HCT116 (cell line): ENCODE measurements around the gene SUSD6. TPM values are rescaled to one million over a fixed set of nuclear protein-coding genes. Genes with fewer than 3 reads are reported as not detected.

Source experiments
- ATAC-seq: fragments of 200-7000 bp; cut with Tn5 transposase; 2 replicates; pipeline ENCODE4 v1.9.1; 2020; ENCODE audit warnings: mild to moderate bottlenecking, moderate library complexity
- BruUV-seq: library from RNA; stranded (reverse); fragments of 400-500 nt; replicated peaks from 2 replicates; lab custom pipeline; 2021; lab: Mats Ljungman, UMichigan
- CTCF ChIA-PET: fragments of 300-600 bp; sonication (Branson Sonifier 250); formaldehyde crosslinking; loops from one replicate; lab custom pipeline; 2021; ENCODE audit warnings: antibody characterized with exemption; lab: Charles Lee
- POLR2A ChIA-PET: fragments of 300-600, 350-600 bp; sonication (Branson Sonifier 250); formaldehyde crosslinking; loops from one replicate; lab custom pipeline; 2021; ENCODE audit warnings: antibody characterized with exemption; lab: Charles Lee
- RAD21 ChIA-PET, 2 experiments: fragments of 300-600 bp; sonication (Branson Sonifier 250); formaldehyde crosslinking; loops; one replicate each; lab custom pipeline; 2023; ENCODE audit warnings: low total read pairs in 2 of 2; ENCODE audit not compliant: uncharacterized antibody in 2 of 2, unreplicated experiment in 2 of 2, low non-redundant PET in 1 of 2; lab: Charles Lee
- DNase-seq: peaks from one replicate; pipeline ENCODE4 v3.0.0-alpha.2; 2010; ENCODE audit warnings: low read depth, low spot score
- H2AFZ ChIP-seq: fragments of 200-600 bp; shearing (Covaris generic), sonication (generic); 2 replicates; pipeline ENCODE4 v1.6.1; 2017; ENCODE audit warnings: low read depth, mixed run types, mixed read lengths, antibody characterized with exemption, low read length; ENCODE audit not compliant: poor library complexity, severe bottlenecking
- H3K27ac ChIP-seq: 2 replicates; pipeline ENCODE4 v1.5.1; 2012; ENCODE audit warnings: low read depth, low read length
- H3K27me3 ChIP-seq: fragments of 200-600 bp; sonication (generic); 2 replicates; pipeline ENCODE4 v1.6.1; 2016; ENCODE audit warnings: mixed run types, low read length, mixed read lengths; ENCODE audit not compliant: insufficient read depth
- H3K36me3 ChIP-seq, 2 experiments: fragments of 200-500 bp in 1 of 2; fragments of 200-600 bp in 1 of 2; sonication (Bioruptor generic) in 1 of 2; sonication (generic) in 1 of 2; 2 replicates each; pipeline versions ENCODE4 v1.5.1 to v1.6.1; 2014 to 2016; ENCODE audit warnings: low read length in 2 of 2, inconsistent platforms in 1 of 2, mixed read lengths in 1 of 2, mixed run types in 1 of 2; ENCODE audit not compliant: insufficient read depth in 2 of 2, control insufficient read depth in 1 of 2
- H3K4me1 ChIP-seq, 2 experiments: fragments of 200-600 bp in 1 of 2; sonication (generic) in 1 of 2; 2 replicates each; pipeline versions ENCODE4 v1.5.1 to v1.6.1; 2012 to 2017; ENCODE audit warnings: low read length in 2 of 2, inconsistent platforms in 1 of 2, mild to moderate bottlenecking in 1 of 2, mixed read lengths in 1 of 2, mixed run types in 1 of 2, moderate library complexity in 1 of 2; ENCODE audit not compliant: insufficient read depth in 2 of 2, control insufficient read depth in 1 of 2
- H3K4me2 ChIP-seq: fragments of 200-600 bp; sonication (generic); 2 replicates; pipeline ENCODE4 v1.6.1; 2017; ENCODE audit warnings: mixed run types, low read length, mixed read lengths
- H3K4me3 ChIP-seq, 2 experiments: fragments of 200-600 bp in 1 of 2; sonication (generic) in 1 of 2; replicated peaks in 1 of 2; 2 replicates each; pipeline ENCODE4 v1.5.1; 2011 to 2016; ENCODE audit warnings: low read length in 2 of 2, control low read depth in 1 of 2, low read depth in 1 of 2, mild to moderate bottlenecking in 1 of 2, mixed read lengths in 1 of 2, mixed run types in 1 of 2
- H3K79me2 ChIP-seq: fragments of 200-600 bp; sonication (generic); 2 replicates; pipeline ENCODE4 v1.6.1; 2017; ENCODE audit warnings: mild to moderate bottlenecking, mixed run types, low read length, moderate library complexity, mixed read lengths; ENCODE audit not compliant: insufficient read depth
- H3K9ac ChIP-seq: fragments of 200-600 bp; sonication (generic); 2 replicates; pipeline ENCODE4 v1.6.1; 2016; ENCODE audit warnings: low read length, mixed read lengths
- H3K9me2 ChIP-seq: fragments of 200-600 bp; sonication (generic), shearing (Covaris generic); 2 replicates; pipeline ENCODE4 v1.6.1; 2017; ENCODE audit warnings: mixed run types, mild to moderate bottlenecking, moderate library complexity; ENCODE audit not compliant: insufficient read depth
- H3K9me3 ChIP-seq, 2 experiments: fragments of 200-500 bp in 1 of 2; fragments of 200-600 bp in 1 of 2; sonication (Bioruptor generic) in 1 of 2; sonication (generic) in 1 of 2; 2 replicates each; pipeline ENCODE4 v1.6.1; 2014 to 2017; ENCODE audit warnings: low read length in 2 of 2, mixed read lengths in 2 of 2, inconsistent platforms in 1 of 2, low read depth in 1 of 2, mild to moderate bottlenecking in 1 of 2, mixed run types in 1 of 2, moderate library complexity in 1 of 2; ENCODE audit not compliant: control insufficient read depth in 1 of 2, insufficient read depth in 1 of 2
- H4K20me1 ChIP-seq: fragments of 200-600 bp; sonication (generic), shearing (Covaris generic); 2 replicates; pipeline ENCODE4 v1.6.1; 2017; ENCODE audit warnings: mixed run types, mild to moderate bottlenecking, moderate library complexity; ENCODE audit not compliant: insufficient read depth
- EGR1 ChIP-seq: IDR thresholded peaks from 2 replicates; pipeline ENCODE4 v1.6.1; 2012; ENCODE audit warnings: low read depth
- EZH2 ChIP-seq: fragments of 200-600 bp; sonication (generic); IDR thresholded peaks from 2 replicates; pipeline ENCODE4 v1.6.1; 2017; ENCODE audit warnings: antibody characterized with exemption, mixed run types
- EZH2phosphoT487 ChIP-seq: fragments of 200-600 bp; IDR thresholded peaks from 2 replicates; pipeline ENCODE4 v1.6.1; 2018; ENCODE audit warnings: antibody characterized with exemption, borderline replicate concordance
- JUND ChIP-seq: IDR thresholded peaks from 2 replicates; pipeline ENCODE4 v1.6.1; 2012
- RAD21 ChIP-seq: IDR thresholded peaks from 2 replicates; pipeline ENCODE4 v1.6.1; 2012; ENCODE audit warnings: low read depth, mild to moderate bottlenecking
- SIN3A ChIP-seq: IDR thresholded peaks from 2 replicates; pipeline ENCODE4 v1.6.1; 2012; ENCODE audit warnings: low read depth
- TCF7L2 ChIP-seq: IDR thresholded peaks from 2 replicates; pipeline ENCODE4 v1.7.0; 2011; ENCODE audit warnings: borderline replicate concordance, inconsistent platforms; ENCODE audit not compliant: insufficient read depth, insufficient read length; ENCODE audit errors: extremely low read depth
- YY1 ChIP-seq: IDR thresholded peaks from 2 replicates; pipeline ENCODE4 v1.6.1; 2011; ENCODE audit warnings: low read length, low read depth, moderate library complexity, mild to moderate bottlenecking; ENCODE audit not compliant: insufficient replicate concordance; ENCODE audit errors: extremely low read depth
- ZFX ChIP-seq: fragments of 450-650 bp; IDR thresholded peaks from 2 replicates; pipeline ENCODE4 v1.6.1; 2017
- intact Hi-C: fragments of 100-400 bp; cut with micrococcal nuclease; formaldehyde crosslinking; loops from 2 replicates; pipeline ENCODE4 v1.10.0; 2022
- total RNA-seq: library from RNA; stranded (reverse); gene quantifications from one replicate; pipeline ENCODE4 v1.2.1, GENCODE V29; 2021; ENCODE audit not compliant: unreplicated experiment
- TF ChIP-seq, protein P1 (sequence below), 3 experiments: fragments of 200-600 bp in 1 of 3; sonication (generic) in 1 of 3; IDR thresholded peaks in 2 of 3; conservative IDR thresholded peaks in 1 of 3; 2 replicates each; pipeline ENCODE4 v1.5.1; 2012 to 2017; ENCODE audit warnings: low read depth in 2 of 3, low read length in 2 of 3, antibody characterized with exemption in 1 of 3, borderline replicate concordance in 1 of 3, control low read depth in 1 of 3, mild to moderate bottlenecking in 1 of 3, mixed read lengths in 1 of 3, mixed run types in 1 of 3, moderate library complexity in 1 of 3; ENCODE audit not compliant: insufficient read depth in 1 of 3
- TF ChIP-seq, protein P2 (sequence below): IDR thresholded peaks from 2 replicates; pipeline ENCODE4 v1.6.1; 2012; ENCODE audit warnings: low read depth

SUSD6 gene
- total RNA-seq, 1 experiment from 2014 or later, result 6.4 TPM

- Histone ChIP-seq H3K79me2 (no peaks in the 10 kb centered on the region), H3K36me3 (no peaks in the 10 kb centered on the region), H3K9ac (no peak overlapping the region), H3K4me2 (no peak overlapping the region), H3K9me3 (no peaks in the 10 kb centered on the region), H3K9me2 (no peaks in the 10 kb centered on the region), H3K4me1 (no peaks in the 10 kb centered on the region), H3K27ac (no peak overlapping the region), H2AFZ (no peak overlapping the region), H3K27me3 (no peaks in the 10 kb centered on the region), H3K4me3 (no peak overlapping the region), H4K20me1 (no peaks in the 10 kb centered on the region)
- intact Hi-C loops, result no loop called here
- ATAC-seq (no peak), DNase-seq (no peak)
- ChIA-PET POLR2A (no interaction called here), CTCF (interaction anchor here (1.0 kb wide), 1 partner anchor 121 kb away, joined by 3 read pairs; no protein-coding TSS in a partner anchor), RAD21 (interaction anchor here in 1 of 2 experiments (0.7 kb wide), 1 partner anchor 604 kb away, joined by 3 read pairs; no protein-coding TSS in a partner anchor)
- no TSS peak for BruUV-seq
- TF ChIP-seq YY1, result no peak
- no peak for TF ChIP-seq TCF7L2
- no peak for TF ChIP-seq SIN3A
- TF ChIP-seq EZH2, result no peak
- no peak for TF ChIP-seq ZFX
- no peak for TF ChIP-seq RAD21
- no peak for TF ChIP-seq EGR1
- no peak for TF ChIP-seq EZH2phosphoT487
- TF ChIP-seq, protein P1, sequence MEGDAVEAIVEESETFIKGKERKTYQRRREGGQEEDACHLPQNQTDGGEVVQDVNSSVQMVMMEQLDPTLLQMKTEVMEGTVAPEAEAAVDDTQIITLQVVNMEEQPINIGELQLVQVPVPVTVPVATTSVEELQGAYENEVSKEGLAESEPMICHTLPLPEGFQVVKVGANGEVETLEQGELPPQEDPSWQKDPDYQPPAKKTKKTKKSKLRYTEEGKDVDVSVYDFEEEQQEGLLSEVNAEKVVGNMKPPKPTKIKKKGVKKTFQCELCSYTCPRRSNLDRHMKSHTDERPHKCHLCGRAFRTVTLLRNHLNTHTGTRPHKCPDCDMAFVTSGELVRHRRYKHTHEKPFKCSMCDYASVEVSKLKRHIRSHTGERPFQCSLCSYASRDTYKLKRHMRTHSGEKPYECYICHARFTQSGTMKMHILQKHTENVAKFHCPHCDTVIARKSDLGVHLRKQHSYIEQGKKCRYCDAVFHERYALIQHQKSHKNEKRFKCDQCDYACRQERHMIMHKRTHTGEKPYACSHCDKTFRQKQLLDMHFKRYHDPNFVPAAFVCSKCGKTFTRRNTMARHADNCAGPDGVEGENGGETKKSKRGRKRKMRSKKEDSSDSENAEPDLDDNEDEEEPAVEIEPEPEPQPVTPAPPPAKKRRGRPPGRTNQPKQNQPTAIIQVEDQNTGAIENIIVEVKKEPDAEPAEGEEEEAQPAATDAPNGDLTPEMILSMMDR (IDR thresholded peaks at IDR 0.05 in 2 of 3, conservative IDR thresholded peaks at IDR 0.05 in 1 of 3; ENCODE audit: borderline replicate concordance in 1 of 3, insufficient read depth in 1 of 3, low read depth in 2 of 3, low read length in 2 of 3), result no peak
- TF ChIP-seq, protein P2, sequence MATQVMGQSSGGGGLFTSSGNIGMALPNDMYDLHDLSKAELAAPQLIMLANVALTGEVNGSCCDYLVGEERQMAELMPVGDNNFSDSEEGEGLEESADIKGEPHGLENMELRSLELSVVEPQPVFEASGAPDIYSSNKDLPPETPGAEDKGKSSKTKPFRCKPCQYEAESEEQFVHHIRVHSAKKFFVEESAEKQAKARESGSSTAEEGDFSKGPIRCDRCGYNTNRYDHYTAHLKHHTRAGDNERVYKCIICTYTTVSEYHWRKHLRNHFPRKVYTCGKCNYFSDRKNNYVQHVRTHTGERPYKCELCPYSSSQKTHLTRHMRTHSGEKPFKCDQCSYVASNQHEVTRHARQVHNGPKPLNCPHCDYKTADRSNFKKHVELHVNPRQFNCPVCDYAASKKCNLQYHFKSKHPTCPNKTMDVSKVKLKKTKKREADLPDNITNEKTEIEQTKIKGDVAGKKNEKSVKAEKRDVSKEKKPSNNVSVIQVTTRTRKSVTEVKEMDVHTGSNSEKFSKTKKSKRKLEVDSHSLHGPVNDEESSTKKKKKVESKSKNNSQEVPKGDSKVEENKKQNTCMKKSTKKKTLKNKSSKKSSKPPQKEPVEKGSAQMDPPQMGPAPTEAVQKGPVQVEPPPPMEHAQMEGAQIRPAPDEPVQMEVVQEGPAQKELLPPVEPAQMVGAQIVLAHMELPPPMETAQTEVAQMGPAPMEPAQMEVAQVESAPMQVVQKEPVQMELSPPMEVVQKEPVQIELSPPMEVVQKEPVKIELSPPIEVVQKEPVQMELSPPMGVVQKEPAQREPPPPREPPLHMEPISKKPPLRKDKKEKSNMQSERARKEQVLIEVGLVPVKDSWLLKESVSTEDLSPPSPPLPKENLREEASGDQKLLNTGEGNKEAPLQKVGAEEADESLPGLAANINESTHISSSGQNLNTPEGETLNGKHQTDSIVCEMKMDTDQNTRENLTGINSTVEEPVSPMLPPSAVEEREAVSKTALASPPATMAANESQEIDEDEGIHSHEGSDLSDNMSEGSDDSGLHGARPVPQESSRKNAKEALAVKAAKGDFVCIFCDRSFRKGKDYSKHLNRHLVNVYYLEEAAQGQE, result no peak
- TF ChIP-seq JUND, result no peak
Observed at GRCh38 chr14:69705706-69706105, 94.3 kb downstream of the SUSD6 start.
